Natural killer cell treated with Interleukin-12 subunit alpha and Interleukin-12 subunit beta and Interleukin-15 and Interleukin-18, amount 100 ng/mL, for 72 hours (primary cell): ENCODE measurements around the gene TOMM6. TPM values are rescaled to one million over a fixed set of nuclear protein-coding genes. Genes with fewer than 3 reads are reported as not detected.

Source experiments
- ATAC-seq, 2 donors: fragments of 150-1000 bp; cut with Tn5 transposase in 1 of 2; sonication (Bioruptor Pico), chemical (Tn5 transposase) in 1 of 2; 2 replicates each; pipeline ENCODE4 v1.10.0; 2021
- DNase-seq: peaks from one replicate; pipeline ENCODE4 v3.0.0; 2022; ENCODE audit warnings: low spot score
- H3K27ac Mint-ChIP-seq, 2 donors: 1 replicate in 1 of 2; 2 replicates in 1 of 2; pipeline ENCODE4 v1.8.0; 2022; ENCODE audit warnings: mixed read lengths in 2 of 2, mild to moderate bottlenecking in 1 of 2, moderate library complexity in 1 of 2
- H3K27me3 Mint-ChIP-seq, 2 donors: 1 replicate in 1 of 2; 2 replicates in 1 of 2; pipeline ENCODE4 v1.8.0; 2022; ENCODE audit warnings: mixed read lengths in 2 of 2
- H3K36me3 Mint-ChIP-seq: one replicate; pipeline ENCODE4 v1.8.0; 2022; ENCODE audit warnings: mixed read lengths
- H3K4me1 Mint-ChIP-seq, 2 donors: 1 replicate in 1 of 2; 2 replicates in 1 of 2; pipeline ENCODE4 v1.8.0; 2022; ENCODE audit warnings: low read depth in 2 of 2, mixed read lengths in 2 of 2, mild to moderate bottlenecking in 1 of 2
- H3K4me3 Mint-ChIP-seq: one replicate; pipeline ENCODE4 v1.8.0; 2022; ENCODE audit warnings: mixed read lengths
- H3K9me3 Mint-ChIP-seq: 2 replicates; pipeline ENCODE4 v1.8.0; 2022; ENCODE audit warnings: mixed read lengths
- total RNA-seq, 2 donors: library from RNA; stranded (reverse); gene quantifications; one replicate each; pipeline ENCODE4 v1.2.3, GENCODE V29; 2022

The TOMM6 gene
- total RNA-seq, 2 donors from 2014 or later: 208 to 284 TPM

- H3K9me3 Mint-ChIP-seq: no peaks in the 10 kb centered on the region
- H3K4me1 Mint-ChIP-seq: no peaks in the 10 kb centered on the region
- DNase-seq (no peak), ATAC-seq (no peak)
- H3K27ac Mint-ChIP-seq: no peak overlapping the region
- H3K4me3 Mint-ChIP-seq: no peak overlapping the region
- no peaks in the 10 kb centered on the region for H3K36me3 Mint-ChIP-seq
- no peaks in the 10 kb centered on the region for H3K27me3 Mint-ChIP-seq
Observed at GRCh38 chr6:41813469-41813868, 26.0 kb downstream of the TOMM6 start.

GRCh38 chr6:41813956-41814355 is 26.5 kb downstream of the TOMM6 start:
- H3K4me1 Mint-ChIP-seq: no peaks in the 10 kb centered on the region
- no peaks in the 10 kb centered on the region for H3K36me3 Mint-ChIP-seq
- no peak overlapping the region for H3K4me3 Mint-ChIP-seq
- no peak for DNase-seq
- ATAC-seq: no peak
- no peaks in the 10 kb centered on the region for H3K9me3 Mint-ChIP-seq
- H3K27ac Mint-ChIP-seq: no peak overlapping the region
- H3K27me3 Mint-ChIP-seq: no peaks in the 10 kb centered on the region

- no peak for DNase-seq
- no peak for ATAC-seq
- H3K9me3 Mint-ChIP-seq: no peaks in the 10 kb centered on the region
- no peaks in the 10 kb centered on the region for H3K27me3 Mint-ChIP-seq
- no peaks in the 10 kb centered on the region for H3K4me1 Mint-ChIP-seq
- H3K36me3 Mint-ChIP-seq: no peaks in the 10 kb centered on the region
- H3K4me3 Mint-ChIP-seq: no peak overlapping the region
- H3K27ac Mint-ChIP-seq: no peak overlapping the region
Observed at GRCh38 chr6:41814629-41815028, 27.1 kb downstream of the TOMM6 start.

GRCh38 chr6:41815587-41815986 is 28.1 kb downstream of the TOMM6 start:
- Mint-ChIP-seq H3K9me3 (no peaks in the 10 kb centered on the region), H3K4me1 (no peaks in the 10 kb centered on the region), H3K27me3 (no peaks in the 10 kb centered on the region), H3K36me3 (no peaks in the 10 kb centered on the region), H3K4me3 (no peak overlapping the region), H3K27ac (no peak overlapping the region)
- no peak for DNase-seq
- ATAC-seq: no peak

GRCh38 chr6:41818271-41819054 is 31.0 kb downstream of the TOMM6 start:
- Mint-ChIP-seq H3K9me3 (no peaks in the 10 kb centered on the region), H3K4me1 (no peaks in the 10 kb centered on the region), H3K4me3 (no peak overlapping the region), H3K27me3 (no peaks in the 10 kb centered on the region), H3K36me3 (no peaks in the 10 kb centered on the region), H3K27ac (no peak overlapping the region)
- ATAC-seq: no peak
- no peak for DNase-seq

DNA sequence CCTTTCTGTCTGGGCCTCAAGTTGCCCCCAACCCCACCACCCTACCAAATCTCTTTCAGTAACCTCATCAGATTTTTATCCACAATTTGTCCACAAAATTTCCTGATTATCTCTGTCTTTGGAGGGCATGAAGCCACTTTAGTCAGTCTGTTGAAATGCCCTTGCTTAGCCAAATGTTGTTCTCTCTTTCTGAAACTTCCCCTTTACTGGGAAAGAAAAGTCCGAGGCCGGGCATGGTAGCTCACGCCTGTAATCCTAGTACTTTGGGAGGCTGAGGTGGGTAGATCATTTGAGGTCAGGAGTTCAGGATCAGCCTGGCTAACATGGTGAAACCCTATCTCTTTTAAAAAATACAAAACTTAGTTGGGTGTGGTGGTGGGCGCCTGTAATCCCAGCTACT is 33.8 kb downstream of the TOMM6 start:
- Mint-ChIP-seq H3K4me3 (no peak overlapping the region), H3K4me1 (no peaks in the 10 kb centered on the region), H3K9me3 (no peaks in the 10 kb centered on the region), H3K36me3 (no peaks in the 10 kb centered on the region), H3K27ac (no peak overlapping the region), H3K27me3 (no peaks in the 10 kb centered on the region)
- no peak for DNase-seq
- no peak for ATAC-seq

DNA sequence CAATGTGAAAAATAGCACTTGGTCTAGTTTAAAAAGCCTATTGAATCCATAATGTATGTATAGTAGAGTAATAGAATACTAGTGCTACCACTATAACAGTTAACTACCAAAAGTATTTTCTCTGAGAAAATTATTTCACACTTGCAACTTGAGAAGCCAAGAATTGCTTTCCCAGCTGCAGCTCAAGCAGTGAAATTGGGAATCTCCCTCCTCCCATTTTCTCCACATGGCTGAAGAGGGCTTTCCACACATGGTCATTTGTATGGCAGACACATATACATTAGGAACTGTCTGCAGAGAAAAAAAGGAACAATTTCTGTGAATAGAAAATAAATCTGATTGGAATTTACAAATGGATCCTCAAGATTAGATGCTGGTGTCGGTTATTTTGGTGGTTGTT is 34.5 kb downstream of the TOMM6 start:
- ATAC-seq: no peak

GRCh38 chr6:41823178-41823577 is 35.7 kb downstream of the TOMM6 start:
- H3K36me3 Mint-ChIP-seq: no peaks in the 10 kb centered on the region
- ATAC-seq: no peak
- no peaks in the 10 kb centered on the region for H3K27me3 Mint-ChIP-seq
- DNase-seq: no peak
- H3K4me3 Mint-ChIP-seq: no peak overlapping the region
- H3K27ac Mint-ChIP-seq: no peak overlapping the region
- H3K4me1 Mint-ChIP-seq: no peaks in the 10 kb centered on the region
- H3K9me3 Mint-ChIP-seq: no peaks in the 10 kb centered on the region

More for the DNA sequence above, 34.5 kb downstream of the TOMM6 start:
- H3K27me3 Mint-ChIP-seq: no peaks in the 10 kb centered on the region
- H3K27ac Mint-ChIP-seq: no peak overlapping the region
- H3K4me3 Mint-ChIP-seq: no peak overlapping the region
- H3K9me3 Mint-ChIP-seq: no peaks in the 10 kb centered on the region
- no peaks in the 10 kb centered on the region for H3K36me3 Mint-ChIP-seq
- DNase-seq: no peak
- no peaks in the 10 kb centered on the region for H3K4me1 Mint-ChIP-seq

- Mint-ChIP-seq H3K9me3 (no peaks in the 10 kb centered on the region), H3K4me3 (no peak overlapping the region), H3K36me3 (no peaks in the 10 kb centered on the region), H3K4me1 (no peaks in the 10 kb centered on the region), H3K27ac (no peak overlapping the region), H3K27me3 (no peaks in the 10 kb centered on the region)
- DNase-seq (no peak), ATAC-seq (no peak)
Observed at GRCh38 chr6:41824571-41825569, 37.4 kb downstream of the TOMM6 start.

GRCh38 chr6:41826343-41827022 is 39.0 kb downstream of the TOMM6 start:
- no peaks in the 10 kb centered on the region for H3K36me3 Mint-ChIP-seq
- ATAC-seq (no peak), DNase-seq (no peak)
- H3K9me3 Mint-ChIP-seq: no peaks in the 10 kb centered on the region
- H3K27ac Mint-ChIP-seq: no peak overlapping the region
- no peaks in the 10 kb centered on the region for H3K27me3 Mint-ChIP-seq
- H3K4me1 Mint-ChIP-seq: no peaks in the 10 kb centered on the region
- H3K4me3 Mint-ChIP-seq: no peak overlapping the region

GRCh38 chr6:41832263-41832662 is 44.8 kb downstream of the TOMM6 start:
- Mint-ChIP-seq H3K27me3 (no peaks in the 10 kb centered on the region), H3K9me3 (no peaks in the 10 kb centered on the region), H3K27ac (no peak overlapping the region), H3K4me1 (peaks cover 6 to 8% of the 10 kb centered on the region in 2 donors), H3K36me3 (no peaks in the 10 kb centered on the region), H3K4me3 (no peak overlapping the region)
- ATAC-seq (no peak), DNase-seq (no peak)

- ATAC-seq: no peak
- no peaks in the 10 kb centered on the region for H3K9me3 Mint-ChIP-seq
Observed at GRCh38 chr6:41836022-41836659, 48.6 kb downstream of the TOMM6 start.

DNA sequence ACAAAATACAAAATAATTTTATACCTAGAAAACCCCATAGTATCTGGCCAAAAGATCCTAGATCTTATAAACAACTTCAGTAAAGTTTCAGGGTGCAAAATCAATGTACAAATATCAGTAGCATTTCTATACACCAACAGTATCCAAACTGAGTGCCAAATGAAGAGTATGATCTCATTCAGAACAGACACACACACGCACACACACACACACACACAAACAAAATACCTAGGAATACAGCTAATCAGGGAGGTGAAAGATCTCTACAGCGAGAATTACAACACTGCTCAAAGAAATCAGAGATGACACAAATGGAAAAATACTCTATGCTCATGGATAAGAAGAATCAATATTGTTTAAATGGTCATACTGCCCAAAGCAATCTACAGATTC is 49.2 kb downstream of the TOMM6 start:
- no peak overlapping the region for H3K4me3 Mint-ChIP-seq
- peaks cover 6 to 7% of the 10 kb centered on the region in 2 donors for H3K4me1 Mint-ChIP-seq
- H3K9me3 Mint-ChIP-seq: no peaks in the 10 kb centered on the region
- H3K27ac Mint-ChIP-seq: no peak overlapping the region
- ATAC-seq: no peak
- no peak for DNase-seq
- no peaks in the 10 kb centered on the region for H3K36me3 Mint-ChIP-seq
- H3K27me3 Mint-ChIP-seq: no peaks in the 10 kb centered on the region

More at GRCh38 chr6:41836022-41836659, 48.6 kb downstream of the TOMM6 start:
- Mint-ChIP-seq H3K36me3 (no peaks in the 10 kb centered on the region), H3K4me1 (peaks cover 6 to 8% of the 10 kb centered on the region in 2 donors), H3K4me3 (no peak overlapping the region), H3K27me3 (no peaks in the 10 kb centered on the region), H3K27ac (no peak overlapping the region)
- DNase-seq: no peak
